Measurements from ENCODE around the gene DACT2. TPM values are rescaled to one million over a fixed set of nuclear protein-coding genes. Genes with fewer than 3 reads are reported as not detected.
"Not testable (repeated sequence)": the region's sequence is repeated elsewhere in the genome, so short reads cannot be mapped to it uniquely, and the experiment has no call there.

The DACT2 gene
- total RNA-seq, 2 donors from 2014 or later, result not detected

GRCh38 chr6:168274037-168274952, 45.3 kb downstream of the DACT2 start:
- ATAC-seq, result no peak
- no peak for DNase-seq (ENCODE audit: low spot score)
- Mint-ChIP-seq H3K4me3 (no peak overlapping the region), H3K27me3 (peaks cover 0 to 21% of the 10 kb centered on the region in 2 donors), H3K36me3 (no peaks in the 10 kb centered on the region), H3K9me3 (no peaks in the 10 kb centered on the region), H3K4me1 (ENCODE audit: low read depth in 2 of 2) (peaks cover 0 to 3% of the 10 kb centered on the region in 2 donors), H3K27ac (no peak overlapping the region)

DNA sequence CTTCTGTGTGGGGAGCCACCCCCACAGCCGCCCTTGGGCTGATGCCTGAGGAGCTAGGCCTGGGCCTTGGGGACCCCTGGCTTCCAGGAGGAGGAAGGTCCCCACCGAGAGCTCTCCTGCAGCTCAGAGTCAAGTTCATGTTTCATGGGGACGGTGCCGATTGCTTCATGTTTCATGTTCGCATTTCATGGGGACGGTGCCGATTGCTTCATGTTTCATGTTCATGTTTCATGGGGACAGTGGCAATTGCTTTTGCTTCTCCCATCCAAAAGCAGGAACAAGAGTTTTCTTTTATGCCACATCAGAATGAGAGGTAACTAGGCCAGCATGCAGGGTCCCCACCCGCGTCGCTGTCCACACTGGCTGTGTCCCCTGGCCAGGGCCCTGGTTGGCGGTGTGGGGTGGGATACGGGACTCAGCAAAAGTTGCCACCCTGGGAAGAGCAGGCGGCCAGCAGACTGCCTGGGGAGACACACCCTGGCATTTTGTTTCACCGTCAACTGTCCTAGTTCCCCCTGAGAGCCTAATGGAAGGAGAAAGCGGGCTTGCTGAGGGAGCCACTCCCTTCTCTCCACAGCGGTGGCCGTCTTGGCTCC, 46.0 kb downstream of the DACT2 start:
- ATAC-seq, result no peak

GRCh38 chr6:168272415-168273325, 46.9 kb downstream of the DACT2 start:
- no peak for ATAC-seq
- no peaks in the 10 kb centered on the region for H3K9me3 Mint-ChIP-seq
- no peaks in the 10 kb centered on the region for H3K36me3 Mint-ChIP-seq
- H3K27me3 Mint-ChIP-seq, result peaks cover 0 to 22% of the 10 kb centered on the region in 2 donors
- peaks cover 0 to 2% of the 10 kb centered on the region in 2 donors for H3K4me1 Mint-ChIP-seq (ENCODE audit: low read depth in 2 of 2)
- no peak for DNase-seq (ENCODE audit: low spot score)
- H3K4me3 Mint-ChIP-seq, result no peak overlapping the region
- no peak overlapping the region for H3K27ac Mint-ChIP-seq

More for the DNA sequence above, 46.0 kb downstream of the DACT2 start:
- H3K9me3 Mint-ChIP-seq, result no peaks in the 10 kb centered on the region
- no peak for DNase-seq (ENCODE audit: low spot score)
- peaks cover 0 to 3% of the 10 kb centered on the region in 2 donors for H3K4me1 Mint-ChIP-seq (ENCODE audit: low read depth in 2 of 2)
- H3K27ac Mint-ChIP-seq, result no peak overlapping the region
- H3K4me3 Mint-ChIP-seq, result no peak overlapping the region
- peaks cover 0 to 21% of the 10 kb centered on the region in 2 donors for H3K27me3 Mint-ChIP-seq
- no peaks in the 10 kb centered on the region for H3K36me3 Mint-ChIP-seq

DNA sequence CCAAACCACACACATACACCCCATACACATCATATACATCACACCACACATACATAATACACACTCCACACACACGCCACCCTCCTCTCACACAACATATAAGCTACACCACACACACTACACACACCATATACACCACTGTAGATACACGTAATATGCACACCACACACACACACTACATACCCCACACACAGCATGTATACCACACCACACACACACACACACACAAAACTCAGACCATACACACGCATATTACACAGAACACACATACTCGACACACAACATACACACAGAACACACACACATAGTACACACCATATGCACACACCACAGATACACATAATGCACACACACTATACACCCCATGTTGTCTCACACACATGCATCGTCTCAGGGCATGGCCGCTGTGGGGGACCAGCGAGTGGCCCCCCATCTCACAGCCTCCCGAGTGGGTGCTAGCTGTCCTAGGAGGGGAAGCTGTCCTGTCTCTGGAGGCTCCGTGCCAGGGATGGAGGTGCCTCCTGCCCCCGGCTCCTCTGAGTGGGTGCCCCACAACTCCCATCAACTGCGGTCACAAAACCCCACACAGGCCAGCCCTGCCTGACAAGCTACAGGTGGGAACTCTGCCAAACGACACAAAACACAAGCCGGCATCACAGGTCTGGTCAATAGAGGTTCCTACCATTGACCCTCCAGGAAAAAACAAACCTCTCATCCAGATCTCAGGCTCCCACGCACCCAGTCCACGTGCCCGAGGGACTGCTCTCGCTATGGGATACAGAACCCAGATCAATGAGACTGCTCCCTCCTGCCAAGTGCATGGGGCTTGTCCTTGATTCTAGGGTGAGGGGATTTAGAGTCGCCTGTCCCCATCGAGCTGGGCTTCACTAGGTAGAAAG, 49.1 kb downstream of the DACT2 start:
- Mint-ChIP-seq H3K4me3 (no peak overlapping the region), H3K27ac (no peak overlapping the region), H3K9me3 (no peaks in the 10 kb centered on the region), H3K4me1 (ENCODE audit: low read depth in 2 of 2) (no peaks in the 10 kb centered on the region), H3K36me3 (no peaks in the 10 kb centered on the region), H3K27me3 (peaks cover 0 to 15% of the 10 kb centered on the region in 2 donors)
- ATAC-seq, result no peak
- DNase-seq (ENCODE audit: low spot score), result no peak

DNA sequence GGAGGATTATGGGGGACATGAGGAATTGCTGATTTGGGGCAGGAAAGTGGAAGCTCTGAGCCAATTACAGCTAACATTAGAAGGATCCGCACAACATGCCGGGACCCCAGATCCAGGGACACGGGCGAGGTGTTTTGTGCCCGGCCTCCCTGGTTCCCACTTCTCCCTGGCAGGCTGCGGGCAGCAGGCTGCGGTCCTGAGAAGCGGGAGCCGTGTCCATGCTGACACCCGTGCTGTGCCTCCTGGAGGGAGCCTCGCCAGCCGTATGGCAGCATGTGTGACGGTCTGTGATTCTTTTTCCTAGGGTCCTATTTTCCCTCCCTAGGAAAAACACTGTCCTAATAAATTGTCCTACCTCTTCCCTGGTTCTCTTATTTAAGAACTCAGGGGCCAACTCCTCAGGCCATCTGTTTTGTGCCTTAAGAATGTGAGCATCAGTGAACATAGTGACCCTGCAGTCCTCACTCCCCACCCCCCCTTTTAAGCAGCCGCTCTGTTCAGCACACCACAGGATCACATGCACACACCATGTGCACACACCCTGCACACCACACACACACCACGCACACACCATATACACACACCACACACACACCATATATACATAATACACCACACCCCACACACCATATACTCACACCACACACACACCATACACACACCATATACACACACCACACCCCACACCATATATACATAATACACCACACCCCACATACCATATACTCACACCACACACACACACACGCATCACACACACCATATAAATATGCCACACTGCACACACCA, 49.9 kb downstream of the DACT2 start:
- ATAC-seq (no peak), DNase-seq (ENCODE audit: low spot score) (no peak)
- Mint-ChIP-seq H3K4me3 (no peak overlapping the region), H3K27ac (no peak overlapping the region), H3K9me3 (no peaks in the 10 kb centered on the region), H3K27me3 (peaks cover 0 to 9% of the 10 kb centered on the region in 2 donors), H3K4me1 (ENCODE audit: low read depth in 2 of 2) (no peaks in the 10 kb centered on the region), H3K36me3 (no peaks in the 10 kb centered on the region)

- ATAC-seq (no peak), DNase-seq (ENCODE audit: low spot score) (no peak)
- Mint-ChIP-seq H3K4me1 (ENCODE audit: low read depth in 2 of 2) (no peaks in the 10 kb centered on the region), H3K27me3 (peaks cover 0 to 9% of the 10 kb centered on the region in 2 donors), H3K9me3 (no peaks in the 10 kb centered on the region), H3K36me3 (no peaks in the 10 kb centered on the region), H3K4me3 (no peak overlapping the region), H3K27ac (no peak overlapping the region)
Measured at GRCh38 chr6:168268755-168269154, 50.8 kb downstream of the DACT2 start.

DNA sequence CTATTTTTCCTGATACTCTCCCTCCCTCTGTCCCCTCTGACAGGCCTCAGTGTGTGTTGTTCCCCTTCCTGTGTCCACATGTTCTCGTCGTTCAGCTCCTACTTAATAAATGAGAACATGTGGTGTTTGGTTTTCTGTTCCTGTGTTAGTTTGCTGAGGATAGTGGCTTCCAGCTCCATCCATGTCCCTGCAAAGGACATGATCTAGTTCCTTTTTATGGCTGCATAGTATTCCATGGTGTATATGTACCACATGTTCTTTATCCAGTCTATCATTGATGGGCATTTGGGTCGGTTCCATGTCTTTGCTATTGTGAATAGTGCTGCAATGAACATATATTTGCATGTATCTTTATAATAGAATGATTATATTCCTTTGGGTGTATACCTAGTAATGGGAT, 51.8 kb downstream of the DACT2 start:
- not testable (repeated sequence) for H3K4me1 Mint-ChIP-seq (ENCODE audit: low read depth in 2 of 2); ATAC-seq; H3K36me3 Mint-ChIP-seq; H3K27me3 Mint-ChIP-seq; H3K4me3 Mint-ChIP-seq; H3K27ac Mint-ChIP-seq; H3K9me3 Mint-ChIP-seq; DNase-seq (ENCODE audit: low spot score)

DNA sequence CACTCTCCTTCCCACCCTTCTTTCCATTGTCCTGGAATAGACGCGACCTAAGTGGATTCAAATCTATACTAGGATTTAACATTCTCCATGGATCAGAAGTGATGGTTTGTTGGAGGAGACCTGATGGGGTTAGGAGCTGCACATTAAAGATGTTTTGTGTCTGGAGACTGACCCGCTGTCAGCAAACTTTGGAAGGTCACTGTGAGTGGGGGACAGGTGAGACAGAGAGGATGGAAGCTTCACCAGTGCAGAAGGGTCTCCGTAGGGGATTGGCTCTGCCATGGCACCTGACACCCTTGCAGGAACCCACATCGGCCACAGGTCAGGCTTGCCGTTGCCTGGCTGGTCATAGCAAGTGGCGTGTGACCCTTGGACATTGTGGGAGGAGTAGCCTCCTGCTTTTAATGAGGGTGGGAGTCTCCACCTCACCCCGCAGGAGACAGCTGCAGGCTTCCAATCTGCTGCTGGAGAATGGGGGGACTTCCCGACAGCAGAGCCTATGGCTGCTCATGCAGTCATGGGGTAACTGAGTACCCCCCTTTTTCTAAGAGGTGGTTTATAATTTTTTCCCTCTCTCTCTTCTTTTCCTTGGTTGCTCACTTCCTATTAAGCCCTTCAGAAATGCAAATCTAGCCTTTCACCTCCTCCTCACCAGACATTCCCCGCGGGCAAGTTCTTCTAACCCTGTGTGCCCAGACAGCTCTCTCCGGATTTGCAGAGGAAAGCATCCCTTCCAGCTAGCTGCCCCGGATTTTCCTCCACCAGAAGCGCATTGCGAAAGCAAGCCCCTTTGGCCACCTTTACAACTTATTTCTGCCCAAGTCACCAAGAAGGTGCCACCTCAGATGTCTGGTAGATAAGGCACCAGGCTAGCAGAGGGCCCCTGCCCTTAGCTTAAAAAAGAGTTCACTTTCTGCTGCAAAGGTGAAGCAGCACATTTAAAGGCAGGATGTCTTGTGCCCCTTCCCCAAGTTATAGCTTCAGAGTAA, 53.5 kb downstream of the DACT2 start:
- DNase-seq (ENCODE audit: low spot score), result no peak
- Mint-ChIP-seq H3K36me3 (no peaks in the 10 kb centered on the region), H3K4me1 (ENCODE audit: low read depth in 2 of 2) (no peaks in the 10 kb centered on the region), H3K27me3 (peaks cover 0 to 6% of the 10 kb centered on the region in 2 donors), H3K4me3 (no peak overlapping the region), H3K27ac (no peak overlapping the region), H3K9me3 (no peaks in the 10 kb centered on the region)
- no peak for ATAC-seq

DNA sequence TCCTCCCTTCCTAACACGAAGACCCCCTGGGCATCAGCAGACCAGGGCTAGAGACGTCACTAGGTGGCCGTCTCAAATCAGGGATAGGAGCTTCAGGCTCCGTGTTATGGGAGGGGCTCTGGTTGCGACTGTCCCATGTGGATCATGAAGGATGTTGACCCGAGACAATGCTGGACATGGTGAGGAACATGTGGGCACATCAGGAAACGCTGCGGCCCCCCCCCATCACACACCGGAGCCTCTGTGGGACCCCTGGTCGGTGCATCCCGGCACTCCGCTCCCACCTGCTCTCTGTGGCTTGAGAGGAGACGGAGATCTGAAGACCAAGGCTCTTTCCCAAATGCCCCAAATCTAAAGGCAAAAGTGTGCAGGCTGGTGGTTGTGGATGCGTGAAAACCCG, 54.2 kb downstream of the DACT2 start:
- peaks cover 0 to 9% of the 10 kb centered on the region in 2 donors for H3K27me3 Mint-ChIP-seq
- no peaks in the 10 kb centered on the region for H3K4me1 Mint-ChIP-seq (ENCODE audit: low read depth in 2 of 2)
- H3K27ac Mint-ChIP-seq, result no peak overlapping the region
- H3K4me3 Mint-ChIP-seq, result no peak overlapping the region
- no peaks in the 10 kb centered on the region for H3K36me3 Mint-ChIP-seq
- ATAC-seq (no peak), DNase-seq (ENCODE audit: low spot score) (no peak)
- H3K9me3 Mint-ChIP-seq, result no peaks in the 10 kb centered on the region

DNA sequence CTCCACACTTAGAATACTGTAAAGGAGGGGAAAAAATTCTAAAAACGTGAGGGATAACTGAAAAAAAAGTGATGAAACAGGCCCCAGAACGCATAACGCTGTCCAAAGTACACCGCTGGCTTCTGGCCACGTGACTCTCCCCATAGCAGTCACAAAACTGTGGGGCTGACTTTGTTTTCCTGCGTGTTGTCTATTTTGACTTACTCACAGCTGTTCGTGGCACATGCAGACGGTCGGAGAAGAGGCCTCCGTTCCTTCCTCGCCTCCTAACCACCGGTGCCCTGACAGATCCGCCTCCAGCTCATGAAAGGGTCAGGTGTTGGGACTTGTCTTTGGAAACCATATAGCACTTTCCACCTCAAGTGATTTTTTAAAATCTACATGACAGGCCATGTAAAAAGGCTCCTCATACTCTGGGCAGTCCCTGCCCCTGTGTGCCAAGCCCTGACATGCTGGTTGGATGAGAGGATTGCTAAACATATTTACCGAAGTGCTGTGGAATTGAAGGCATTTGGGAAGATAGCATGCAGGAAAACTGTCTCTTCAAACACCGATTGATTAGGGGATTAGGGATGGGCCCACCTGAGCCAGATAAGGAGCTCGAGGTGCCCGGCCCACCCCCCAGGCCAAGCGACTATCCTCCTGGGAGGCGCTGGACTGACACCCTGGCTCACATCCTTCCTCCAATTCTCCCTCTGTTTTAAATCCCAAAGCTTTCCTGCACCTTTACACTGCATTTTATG, 54.8 kb downstream of the DACT2 start:
- Mint-ChIP-seq H3K27me3 (peaks cover 0 to 10% of the 10 kb centered on the region in 2 donors), H3K27ac (no peak overlapping the region), H3K36me3 (no peaks in the 10 kb centered on the region), H3K4me1 (ENCODE audit: low read depth in 2 of 2) (no peaks in the 10 kb centered on the region), H3K9me3 (no peaks in the 10 kb centered on the region), H3K4me3 (no peak overlapping the region)
- DNase-seq (ENCODE audit: low spot score), result no peak
- ATAC-seq, result no peak

DNA sequence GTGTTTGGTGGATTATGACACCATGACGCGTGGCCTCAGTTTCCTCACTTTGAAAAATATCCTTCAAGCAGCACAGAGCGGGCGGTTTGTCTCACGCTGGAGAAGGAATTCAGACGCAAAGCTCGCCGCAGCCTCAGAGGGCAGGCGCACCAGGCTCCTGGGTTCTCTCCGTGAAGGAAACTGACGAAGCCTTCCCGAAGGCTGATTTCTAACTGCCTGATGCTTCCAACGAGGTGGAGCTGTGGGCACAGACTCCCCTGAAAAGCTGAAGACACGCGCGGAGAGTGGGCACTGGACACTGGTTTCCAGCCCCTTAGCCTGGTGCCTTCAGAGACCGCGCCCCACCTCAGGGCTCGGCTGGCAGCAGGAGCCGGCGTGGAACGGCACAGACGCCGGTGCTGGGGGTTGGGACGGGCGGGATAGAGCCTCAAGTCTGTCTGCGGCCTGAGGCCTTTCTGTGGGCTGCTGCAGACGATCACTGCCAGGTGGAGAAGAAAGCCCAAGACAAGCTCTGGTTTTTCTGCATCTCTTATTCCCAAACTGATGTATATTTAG, 56.1 kb downstream of the DACT2 start:
- DNase-seq (ENCODE audit: low spot score) (no peak), ATAC-seq (no peak)
- H3K9me3 Mint-ChIP-seq, result no peaks in the 10 kb centered on the region
- no peak overlapping the region for H3K27ac Mint-ChIP-seq
- H3K4me3 Mint-ChIP-seq, result no peak overlapping the region
- H3K4me1 Mint-ChIP-seq (ENCODE audit: low read depth in 2 of 2), result no peaks in the 10 kb centered on the region
- H3K36me3 Mint-ChIP-seq, result no peaks in the 10 kb centered on the region
- H3K27me3 Mint-ChIP-seq, result peaks cover 0 to 12% of the 10 kb centered on the region in 2 donors
